ENCODE results near the gene SNAP29. TPM values are rescaled to one million over a fixed set of nuclear protein-coding genes. Genes with fewer than 3 reads are reported as not detected.

Gene SNAP29
- total and polyA plus RNA-seq, 9 of the 15 experiments (the other 6 are each of a cell fraction or from before 2014, with no cell fraction given), result 19.5 to 250 (median 75.9) TPM

GRCh38 chr22:20937794-20938671 lies 79.2 kb downstream of the SNAP29 start (continued):
- TF ChIP-seq CXXC5 (CRISPR knock-in tag; IDR thresholded peaks at IDR 0.05) (0 out of 2 replicates have a peak, but pooled peaks have one; percentile 7), NR4A1 (CRISPR knock-in tag; IDR thresholded peaks at IDR 0.05) (no peak), NR4A1 (tag; IDR thresholded peaks at IDR 0.05) (no peak), HDAC1 (IDR thresholded peaks at IDR 0.05) (0 out of 4 replicates have a peak, but pooled peaks of 1 of the 2 experiments have one; percentile 8), PML (IDR thresholded peaks at IDR 0.05; ENCODE audit: low read length) (0 out of 2 replicates have a peak, but pooled peaks have one; percentile 13), ZBTB40 (IDR thresholded peaks at IDR 0.05) (no peak), ZBTB40 (CRISPR knock-in tag; IDR thresholded peaks at IDR 0.05) (no peak), NRF1 (conservative IDR thresholded peaks at IDR 0.05 in 1 of 2, IDR thresholded peaks at IDR 0.05 in 1 of 2) (0 out of 4 replicates have a peak, but pooled peaks of 1 of the 2 experiments have one; percentile 1), GABPB1 (CRISPR knock-in tag; IDR thresholded peaks at IDR 0.05) (peak; percentile 25; the same call in 1 of the 2 replicates), MBD1 (CRISPR knock-in tag; IDR thresholded peaks at IDR 0.05) (0 out of 2 replicates have a peak, but pooled peaks have one; percentile 70), STAT5B (CRISPR knock-in tag; IDR thresholded peaks at IDR 0.05) (0 out of 2 replicates have a peak, but pooled peaks have one; percentile 20), RNF2 (IDR thresholded peaks at IDR 0.05) (no peak), DMBX1 (CRISPR knock-in tag; IDR thresholded peaks at IDR 0.05; ENCODE audit: borderline replicate concordance) (peak; percentile 54; the same call in 1 of the 2 replicates), ZBTB33 (CRISPR knock-in tag; IDR thresholded peaks at IDR 0.05) (0 out of 2 replicates have a peak, but pooled peaks have one; percentile 4)
